Measurements from ENCODE around the gene PCDHB9. TPM values are rescaled to one million over a fixed set of nuclear protein-coding genes. Genes with fewer than 3 reads are reported as not detected.
"Not testable (repeated sequence)": the region's sequence is repeated elsewhere in the genome, so short reads cannot be mapped to it uniquely, and the experiment has no call there.

Gene PCDHB9
- total and polyA plus RNA-seq, 2 of the 8 experiments (the other 6 are each of a cell fraction or from before 2014, with no cell fraction given): 0.68 to 1.6 TPM

GRCh38 chr5:141194332-141194731 is 7.4 kb downstream of the PCDHB9 start:
- H4K91ac ChIP-seq (replicated peaks; ENCODE audit: insufficient read length, low read length); H2AK5ac ChIP-seq (ENCODE audit: low read depth, low read length); H3K4ac ChIP-seq (replicated peaks; ENCODE audit: insufficient read length, low read depth, low read length); H2BK120ac ChIP-seq (replicated peaks; ENCODE audit: low read depth, low read length); FAIRE-seq; H3K56ac ChIP-seq (replicated peaks; ENCODE audit: insufficient read length, low read depth, low read length); H3K27ac ChIP-seq (ENCODE audit: low read depth, low read length); H3K4me2 ChIP-seq (ENCODE audit: insufficient read depth in 1 of 2, low read depth in 2 of 2, low read length in 2 of 2); H3K27me3 ChIP-seq (replicated peaks in 1 of 4; ENCODE audit: control insufficient read depth in 3 of 4, extremely low read depth in 1 of 4, insufficient read depth in 3 of 4, low read length in 3 of 4); H3K9me3 ChIP-seq (ENCODE audit: insufficient read depth in 2 of 2, low read depth in 1 of 2, low read length in 1 of 2); H3K23ac ChIP-seq (ENCODE audit: insufficient read length); POLR2A ChIA-PET (ENCODE audit: partially characterized antibody); H3K23me2 ChIP-seq (ENCODE audit: low read depth, low read length); H3K4me1 ChIP-seq (replicated peaks in 1 of 4; ENCODE audit: control insufficient read depth in 3 of 4, insufficient read depth in 4 of 4, low read length in 3 of 4); H2BK15ac ChIP-seq (ENCODE audit: low read length); DNase-seq (ENCODE audit: low read depth in 1 of 2, low spot score in 2 of 2); H3K4me3 ChIP-seq (ENCODE audit: extremely low read depth in 1 of 4, insufficient read depth in 2 of 4, low read depth in 3 of 4, low read length in 4 of 4); H3K79me1 ChIP-seq (ENCODE audit: low read depth, low read length); H2BK20ac ChIP-seq (ENCODE audit: low read length); H4K5ac ChIP-seq (ENCODE audit: insufficient read length, low read depth, low read length); H2BK12ac ChIP-seq (ENCODE audit: low read depth, low read length); H4K20me1 ChIP-seq (replicated peaks in 1 of 2; ENCODE audit: control insufficient read depth in 1 of 2, insufficient read depth in 2 of 2, low read length in 2 of 2); H3K9ac ChIP-seq (replicated peaks in 1 of 4; ENCODE audit: extremely low read depth in 1 of 4, low read depth in 3 of 4, low read length in 3 of 4); H3K14ac ChIP-seq (ENCODE audit: insufficient read length); H3K79me2 ChIP-seq (ENCODE audit: control insufficient read depth in 1 of 2, insufficient read depth in 2 of 2, low read length in 2 of 2); H3K18ac ChIP-seq (ENCODE audit: extremely low read depth, low read length); H2BK5ac ChIP-seq (ENCODE audit: low read depth, low read length); H4K8ac ChIP-seq (ENCODE audit: extremely low read depth, insufficient read depth, low read length); H2AFZ ChIP-seq (ENCODE audit: low read length); H3K36me3 ChIP-seq (ENCODE audit: control insufficient read depth in 2 of 4, insufficient read depth in 4 of 4, low read length in 3 of 4): not testable (repeated sequence)
- CTCF ChIA-PET (ENCODE audit: partially characterized antibody): interaction anchor here (6.0 kb wide), 1 partner anchor 12 kb away, joined by 39 read pairs; the partner anchor contains the start of gene PCDHB16
- 91% methylated on average over 6 of the region's 37 CpGs; no CpG with 5 or more reads in 1 of the 2 experiments for whole genome bisulfite sequencing, 2 experiments (ENCODE audit: extremely low coverage in 1 of 2, insufficient coverage in 1 of 2, insufficient read length in 1 of 2, insufficient replicate concordance in 2 of 2, low coverage in 1 of 2, low lambda C conversion rate in 2 of 2, missing lambda C conversion rate in 1 of 2)
